Caco-2 (cell line): ENCODE data around the gene UPK3B. TPM values are rescaled to one million over a fixed set of nuclear protein-coding genes. Genes with fewer than 3 reads are reported as not detected.
"Not testable (repeated sequence)": the region's sequence is repeated elsewhere in the genome, so short reads cannot be mapped to it uniquely, and the experiment has no call there.

ENCODE experiments used
- BruUV-seq: library from RNA; stranded (reverse); fragments of 400-500 nt; replicated peaks from 2 replicates; lab custom pipeline; 2021; lab: Mats Ljungman, UMichigan
- CTCF ChIA-PET: fragments of 300-600 bp; sonication (Branson Sonifier 250); formaldehyde crosslinking; loops from one replicate; lab custom pipeline; 2022; ENCODE audit warnings: antibody characterized with exemption; lab: Charles Lee
- POLR2A ChIA-PET: fragments of 300-600 bp; sonication (Branson Sonifier 250); formaldehyde crosslinking; loops from one replicate; lab custom pipeline; 2022; ENCODE audit warnings: antibody characterized with exemption; lab: Charles Lee
- DNase-seq, 2 experiments: peaks; one replicate each; pipeline versions ENCODE4 v3.0.0 to v3.0.0-alpha.2; 2020 to 2022
- H3K27me3 ChIP-seq: replicated peaks from 2 replicates; pipeline ENCODE4 v1.6.0; 2011; ENCODE audit warnings: low read length; ENCODE audit not compliant: control insufficient read depth, insufficient read depth
- H3K36me3 ChIP-seq: 2 replicates; pipeline ENCODE4 v1.5.1; 2011; ENCODE audit warnings: low read length; ENCODE audit not compliant: control insufficient read depth, insufficient read depth
- H3K4me1 ChIP-seq: fragments of 250-450 bp; sonication (Bioruptor Pico); 2 replicates; pipeline ENCODE4 v1.5.1; 2020; ENCODE audit warnings: mild to moderate bottlenecking
- H3K4me3 ChIP-seq: 2 replicates; pipeline ENCODE4 v1.5.1; 2011; ENCODE audit warnings: low read depth, mild to moderate bottlenecking, control low read depth, low read length
- H3K9me3 ChIP-seq: fragments of 250-450 bp; sonication (Bioruptor Pico); 2 replicates; pipeline ENCODE4 v1.5.1; 2020; ENCODE audit warnings: mild to moderate bottlenecking, moderate library complexity
- H3K27ac Mint-ChIP-seq: one replicate; pipeline ENCODE4 v1.8.0; 2022; ENCODE audit warnings: mixed read lengths; ENCODE audit not compliant: unreplicated experiment
- H3K27me3 Mint-ChIP-seq: one replicate; pipeline ENCODE4 v1.8.0; 2022; ENCODE audit warnings: mixed read lengths; ENCODE audit not compliant: insufficient read depth, unreplicated experiment
- H3K36me3 Mint-ChIP-seq: one replicate; pipeline ENCODE4 v1.8.0; 2022; ENCODE audit warnings: mild to moderate bottlenecking, mixed read lengths; ENCODE audit not compliant: insufficient read depth, unreplicated experiment
- H3K4me1 Mint-ChIP-seq: one replicate; pipeline ENCODE4 v1.8.0; 2022; ENCODE audit warnings: low read depth, mixed read lengths; ENCODE audit not compliant: unreplicated experiment
- H3K4me3 Mint-ChIP-seq: one replicate; pipeline ENCODE4 v1.8.0; 2022; ENCODE audit warnings: mild to moderate bottlenecking, moderate library complexity, mixed read lengths; ENCODE audit not compliant: unreplicated experiment
- H3K9me3 Mint-ChIP-seq: one replicate; pipeline ENCODE4 v1.8.0; 2022; ENCODE audit warnings: mixed read lengths; ENCODE audit not compliant: unreplicated experiment
- intact Hi-C: fragments of 100-400 bp; cut with micrococcal nuclease; formaldehyde crosslinking; loops from one replicate; pipeline ENCODE4 v1.10.0; 2022; ENCODE audit not compliant: unreplicated experiment
- total RNA-seq: library from RNA; stranded (reverse); gene quantifications from 2 replicates; pipeline ENCODE4 v1.2.3, GENCODE V29; 2022

The UPK3B gene
- total RNA-seq, 1 experiment from 2014 or later, result 9.1 TPM

DNA sequence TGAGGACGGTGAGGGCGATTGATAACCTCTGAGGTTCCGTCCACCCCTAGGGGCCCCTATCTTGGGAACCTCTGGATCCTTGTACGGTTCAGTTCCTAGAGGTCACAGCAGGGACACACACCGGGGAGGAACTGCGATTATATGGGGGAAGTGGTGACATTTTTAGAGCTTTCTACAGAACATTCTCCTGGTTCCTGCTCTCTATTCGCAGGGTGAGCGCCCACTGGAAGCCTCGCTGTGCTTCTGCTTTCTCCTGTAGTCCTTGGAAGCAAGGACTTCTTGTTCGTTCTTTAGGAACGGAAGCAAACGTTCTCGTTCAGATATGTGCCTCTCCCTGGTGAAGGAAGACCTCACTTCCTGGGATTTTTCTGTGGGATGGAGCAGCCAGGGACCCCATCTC, 22.4 kb upstream of the UPK3B start:
- BruUV-seq, H3K4me1 Mint-ChIP-seq, DNase-seq, CTCF ChIA-PET, H3K9me3 ChIP-seq, H3K4me3 ChIP-seq, H3K27me3 ChIP-seq, H3K27ac Mint-ChIP-seq, H3K36me3 ChIP-seq, H3K4me3 Mint-ChIP-seq, intact Hi-C loops, H3K36me3 Mint-ChIP-seq, H3K27me3 Mint-ChIP-seq, H3K4me1 ChIP-seq, POLR2A ChIA-PET, H3K9me3 Mint-ChIP-seq: not testable (repeated sequence)

DNA sequence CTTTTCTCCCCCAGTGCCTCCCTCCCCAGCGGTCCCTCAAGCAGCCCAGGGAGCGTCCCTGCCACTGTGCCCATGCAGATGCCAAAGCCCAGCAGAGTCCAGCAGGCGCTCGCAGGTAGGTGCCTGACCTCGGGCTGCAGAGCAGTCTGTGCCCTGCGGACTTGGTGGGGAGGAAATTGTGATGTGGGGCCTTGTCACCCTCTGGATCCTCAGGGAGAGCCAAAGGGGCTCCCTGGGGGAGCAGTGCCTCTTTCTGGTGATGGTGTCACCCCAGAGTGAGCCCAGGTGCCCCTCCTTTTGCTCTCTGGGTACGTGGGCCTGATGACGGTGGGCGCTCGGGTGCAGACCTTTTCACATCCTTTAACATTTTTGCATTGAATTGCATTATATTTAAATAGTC, 18.2 kb upstream of the UPK3B start:
- H3K4me3 Mint-ChIP-seq, H3K36me3 Mint-ChIP-seq, DNase-seq, CTCF ChIA-PET, H3K9me3 Mint-ChIP-seq, POLR2A ChIA-PET, H3K4me3 ChIP-seq, H3K27ac Mint-ChIP-seq, H3K9me3 ChIP-seq, H3K27me3 Mint-ChIP-seq, H3K4me1 ChIP-seq, H3K4me1 Mint-ChIP-seq, H3K36me3 ChIP-seq, H3K27me3 ChIP-seq, BruUV-seq, intact Hi-C loops: not testable (repeated sequence)

- H3K9me3 Mint-ChIP-seq, CTCF ChIA-PET, POLR2A ChIA-PET, intact Hi-C loops, H3K4me1 Mint-ChIP-seq, DNase-seq, H3K27me3 Mint-ChIP-seq, H3K4me3 Mint-ChIP-seq, H3K27ac Mint-ChIP-seq, H3K9me3 ChIP-seq, H3K36me3 ChIP-seq, BruUV-seq, H3K4me1 ChIP-seq, H3K4me3 ChIP-seq, H3K36me3 Mint-ChIP-seq, H3K27me3 ChIP-seq: not testable (repeated sequence)
Measured at GRCh38 chr7:76495717-76496116, 14.6 kb upstream of the UPK3B start.

DNA sequence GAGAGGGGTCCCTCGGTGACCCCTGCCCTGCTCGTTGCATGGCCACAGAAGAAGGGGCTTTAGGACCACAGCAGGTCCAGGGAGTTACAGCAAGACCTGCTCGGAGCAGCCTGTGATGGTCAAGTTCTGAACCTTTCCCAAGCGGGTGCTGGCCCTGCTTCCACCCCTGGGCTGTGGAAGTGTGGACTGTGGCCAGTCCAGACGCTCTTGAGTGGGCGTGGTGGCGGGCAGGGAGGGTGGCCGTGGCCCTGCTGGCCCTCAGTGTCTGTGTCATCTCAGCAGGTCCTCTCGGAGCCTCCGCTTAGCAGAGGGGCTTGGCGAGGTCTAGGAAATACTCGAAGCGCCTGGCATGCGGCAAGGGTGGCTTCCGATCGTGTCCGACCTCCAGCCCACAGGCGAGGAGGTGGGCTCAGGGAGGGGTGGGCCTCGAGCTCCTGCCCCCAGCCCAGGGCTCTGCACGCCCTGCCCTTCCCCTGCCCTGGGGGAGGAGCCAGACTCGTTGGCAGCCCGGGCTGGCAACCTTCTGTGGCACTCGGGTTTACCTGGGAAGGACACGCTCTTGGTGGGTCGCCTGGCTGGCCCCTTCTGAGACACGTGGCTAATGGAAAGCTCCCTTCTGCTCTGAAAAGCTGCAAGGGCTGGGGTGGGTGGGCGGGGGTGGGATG, 12.3 kb upstream of the UPK3B start:
- H3K4me1 Mint-ChIP-seq, H3K27ac Mint-ChIP-seq, BruUV-seq, CTCF ChIA-PET, H3K9me3 Mint-ChIP-seq, H3K4me3 ChIP-seq, H3K27me3 ChIP-seq, POLR2A ChIA-PET, H3K4me3 Mint-ChIP-seq, H3K4me1 ChIP-seq, intact Hi-C loops, H3K36me3 ChIP-seq, H3K9me3 ChIP-seq, H3K36me3 Mint-ChIP-seq, H3K27me3 Mint-ChIP-seq, DNase-seq: not testable (repeated sequence)

DNA sequence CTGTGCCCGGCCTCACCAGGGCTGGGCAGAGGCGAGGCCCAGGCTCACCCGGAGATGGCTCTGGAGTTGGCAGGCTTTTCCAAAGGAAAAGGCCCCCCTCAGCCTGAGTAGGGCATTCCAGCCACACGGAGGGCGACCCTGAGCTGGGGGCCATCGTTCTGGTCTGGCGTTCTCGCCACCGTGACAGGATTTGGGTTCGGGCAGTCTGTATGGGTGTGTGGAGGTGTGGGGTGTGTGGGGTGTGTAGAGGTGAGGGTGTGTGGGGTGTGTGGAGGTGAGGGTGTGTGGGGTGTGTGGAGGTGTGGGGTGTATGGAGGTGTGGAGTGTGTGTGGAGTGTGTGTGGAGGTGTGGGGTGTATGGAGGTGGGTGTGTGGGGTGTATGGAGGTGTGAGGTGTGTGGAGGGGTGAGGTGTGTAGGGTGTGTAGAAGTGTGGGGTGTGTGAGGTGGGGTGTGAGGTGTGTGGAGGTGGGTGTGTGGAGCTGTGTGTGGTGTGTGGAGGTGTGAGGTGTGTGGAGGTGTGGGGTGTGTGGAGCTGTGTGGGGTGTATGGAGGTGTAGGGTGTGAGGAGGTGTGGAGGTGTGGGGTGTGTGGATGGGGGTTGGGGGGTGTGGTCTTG, 11.7 kb upstream of the UPK3B start:
- H3K27me3 ChIP-seq, H3K9me3 ChIP-seq, CTCF ChIA-PET, DNase-seq, H3K27ac Mint-ChIP-seq, H3K27me3 Mint-ChIP-seq, H3K4me3 Mint-ChIP-seq, POLR2A ChIA-PET, H3K4me1 Mint-ChIP-seq, H3K36me3 ChIP-seq, H3K9me3 Mint-ChIP-seq, H3K4me3 ChIP-seq, H3K4me1 ChIP-seq, BruUV-seq, intact Hi-C loops, H3K36me3 Mint-ChIP-seq: not testable (repeated sequence)

GRCh38 chr7:76499201-76499923, 11.0 kb upstream of the UPK3B start:
- H3K4me3 Mint-ChIP-seq, intact Hi-C loops, H3K27me3 Mint-ChIP-seq, H3K9me3 ChIP-seq, H3K4me3 ChIP-seq, CTCF ChIA-PET, POLR2A ChIA-PET, BruUV-seq, H3K27ac Mint-ChIP-seq, H3K36me3 Mint-ChIP-seq, H3K36me3 ChIP-seq, DNase-seq, H3K4me1 ChIP-seq, H3K9me3 Mint-ChIP-seq, H3K27me3 ChIP-seq, H3K4me1 Mint-ChIP-seq: not testable (repeated sequence)

DNA sequence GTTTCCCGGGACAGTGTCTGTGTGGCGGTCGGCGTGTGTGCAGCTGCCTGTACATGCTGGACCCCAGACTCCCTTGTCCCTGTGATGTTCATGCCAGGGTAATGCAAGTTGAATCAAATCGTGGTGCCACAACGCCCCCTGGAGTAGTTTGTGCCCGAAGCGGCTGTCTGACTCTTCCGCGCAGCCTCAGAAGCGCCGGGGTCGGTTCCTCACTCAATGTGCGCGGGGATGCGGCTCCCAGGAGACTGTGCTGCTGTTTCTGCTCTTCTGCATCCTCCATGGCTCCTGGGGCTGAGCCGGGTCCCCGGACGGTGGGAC, 10.5 kb upstream of the UPK3B start:
- H3K27me3 ChIP-seq, H3K27me3 Mint-ChIP-seq, H3K4me1 ChIP-seq, POLR2A ChIA-PET, H3K27ac Mint-ChIP-seq, H3K4me3 Mint-ChIP-seq, CTCF ChIA-PET, intact Hi-C loops, BruUV-seq, H3K9me3 Mint-ChIP-seq, H3K4me1 Mint-ChIP-seq, H3K36me3 Mint-ChIP-seq, H3K9me3 ChIP-seq, DNase-seq, H3K36me3 ChIP-seq, H3K4me3 ChIP-seq: not testable (repeated sequence)
